Stimulated activated CD4-positive, alpha-beta T cell treated with anti-CD3 and anti-CD28 coated beads, TNF-alpha, amount 100 ng/mL, for 4 hours (primary cell): ENCODE results near the gene PCMTD2.

Experiments used
- DNase-seq, 3 experiments: peaks; one replicate each; pipeline ENCODE4 v3.0.0-alpha.2; 2020; ENCODE audit warnings: low read depth in 3 of 3

Gene PCMTD2

DNA sequence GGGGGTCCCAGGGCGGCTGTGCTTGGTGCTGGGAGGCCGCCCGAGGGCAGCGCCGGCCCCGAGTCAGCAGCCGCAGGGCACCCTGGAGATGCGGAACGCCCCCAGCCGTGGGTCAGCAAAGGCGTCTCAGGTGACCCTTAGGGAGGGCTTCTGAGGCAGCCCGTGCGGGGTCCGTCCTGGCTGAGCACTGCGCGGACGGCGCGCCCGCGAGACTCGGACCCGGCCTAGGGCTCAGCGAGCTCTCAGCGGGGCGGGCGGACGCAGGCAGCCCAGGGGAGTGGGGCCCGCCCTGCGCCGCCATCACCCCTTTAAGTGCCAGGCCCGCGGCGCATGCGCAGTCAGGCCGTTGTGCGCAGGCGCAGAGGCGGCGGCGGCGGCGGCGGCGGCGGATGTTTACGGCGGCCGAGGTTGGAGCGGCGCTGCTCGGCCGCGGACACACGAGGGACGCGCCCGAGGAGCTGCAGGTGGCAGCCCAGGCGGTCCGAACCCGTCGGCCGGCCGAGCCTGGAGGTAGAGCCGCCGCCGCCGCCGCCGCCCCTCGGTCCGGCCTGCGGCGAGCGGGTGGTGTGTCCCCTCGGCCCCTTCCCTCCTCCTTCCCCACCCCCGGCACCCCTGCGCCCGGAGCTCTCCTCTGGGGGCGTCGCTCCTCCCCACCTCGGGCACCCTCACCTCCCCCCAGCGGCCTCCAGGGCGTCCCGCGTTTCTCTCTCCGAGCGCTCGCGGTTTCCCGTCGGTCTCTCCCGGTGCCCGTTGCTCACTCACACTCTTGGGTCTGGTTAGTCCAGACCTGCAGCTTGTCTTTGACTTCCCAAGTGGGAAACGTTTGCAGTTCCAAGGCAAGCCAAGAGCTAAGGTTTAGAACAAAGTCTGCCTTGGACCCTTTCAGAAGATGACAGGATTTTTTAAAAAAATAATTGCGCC lies at the start of gene PCMTD2:
Gene PCMTD2 (plus strand): TSS at position 388 of the 921 bp plus-strand sequence. CDS start 4,218 bp downstream, outside the sequence.
- DNase-seq, result peak; percentile 71 to 76 (median 75)

DNA sequence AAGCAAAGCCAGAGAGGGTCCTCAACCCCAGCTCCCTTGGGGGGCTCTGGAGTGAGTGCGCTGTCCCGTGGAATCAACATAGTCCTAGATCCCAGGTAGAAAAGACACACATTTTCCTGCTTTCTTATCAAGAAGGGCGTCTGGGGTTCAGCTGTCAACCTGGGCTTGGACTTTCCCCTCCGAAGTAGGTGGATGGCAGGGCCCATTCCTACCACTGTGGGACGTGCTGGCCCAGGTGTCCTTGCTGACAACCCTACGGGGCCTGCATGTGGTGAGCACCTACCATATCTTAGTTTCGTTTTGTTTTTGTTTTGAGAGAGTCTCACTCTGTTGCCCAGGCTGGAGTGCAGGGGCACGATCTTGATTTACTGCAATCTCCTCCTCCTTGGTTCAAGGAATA lies 48.9 kb upstream of the PCMTD2 start:
- no peak for DNase-seq

DNA sequence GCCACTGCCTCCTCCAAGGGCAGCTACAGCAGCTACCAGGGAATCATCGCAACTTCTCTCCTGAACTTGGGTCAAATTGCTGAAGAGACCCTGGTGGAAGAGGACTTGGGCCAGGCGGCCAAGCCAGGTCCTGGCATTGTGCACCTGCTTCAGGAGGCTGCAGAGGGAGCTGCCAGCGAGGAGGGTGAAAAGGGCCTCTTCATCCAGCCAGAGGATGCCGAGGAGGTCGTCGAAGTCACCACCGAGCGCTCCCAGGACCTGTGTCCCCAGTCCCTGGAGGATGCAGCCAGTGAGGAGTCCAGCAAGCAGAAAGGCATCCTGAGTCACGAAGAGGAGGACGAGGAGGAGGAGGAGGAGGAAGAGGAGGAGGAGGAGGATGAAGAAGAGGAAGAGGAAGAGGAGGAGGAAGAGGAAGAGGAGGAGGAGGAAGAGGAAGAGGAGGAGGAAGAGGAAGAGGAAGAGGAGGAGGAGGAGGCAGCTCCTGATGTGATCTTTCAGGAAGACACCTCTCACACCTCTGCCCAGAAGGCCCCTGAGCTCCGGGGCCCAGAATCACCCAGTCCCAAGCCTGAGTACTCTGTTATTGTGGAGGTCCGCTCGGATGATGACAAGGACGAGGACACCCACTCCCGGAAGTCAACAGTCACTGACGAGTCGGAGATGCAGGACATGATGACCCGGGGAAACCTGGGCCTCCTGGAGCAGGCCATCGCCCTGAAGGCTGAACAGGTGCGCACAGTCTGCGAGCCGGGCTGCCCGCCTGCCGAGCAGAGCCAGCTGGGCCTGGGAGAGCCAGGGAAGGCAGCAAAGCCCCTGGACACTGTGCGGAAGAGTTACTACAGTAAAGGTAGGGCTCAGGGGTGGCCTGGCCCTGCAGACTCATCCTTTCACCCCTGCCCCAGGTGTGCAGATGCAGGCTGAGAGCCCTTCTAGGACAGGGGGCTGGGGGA lies 47.6 kb upstream of the PCMTD2 start:
- no peak for DNase-seq

DNA sequence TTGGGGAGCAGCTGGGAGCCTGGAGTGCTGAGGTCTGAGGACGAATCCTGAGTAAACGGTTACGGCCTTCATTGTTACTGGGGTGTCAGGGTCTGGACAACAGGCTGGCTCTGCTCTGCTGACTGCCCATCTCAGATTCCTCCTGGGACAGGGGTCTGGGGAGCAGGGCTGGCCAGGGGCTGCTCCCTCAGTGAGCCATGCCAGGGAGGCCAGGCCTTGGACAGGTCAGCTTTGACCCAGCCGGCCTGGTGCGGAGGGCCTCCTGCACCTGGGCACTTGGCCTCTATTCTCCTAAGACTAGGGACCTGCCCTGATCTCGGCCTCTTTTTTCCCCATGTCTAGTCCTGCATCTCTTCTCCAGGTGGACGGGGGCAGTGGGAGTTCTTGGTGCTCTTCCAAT lies 46.4 kb upstream of the PCMTD2 start:
- DNase-seq, result no peak

DNA sequence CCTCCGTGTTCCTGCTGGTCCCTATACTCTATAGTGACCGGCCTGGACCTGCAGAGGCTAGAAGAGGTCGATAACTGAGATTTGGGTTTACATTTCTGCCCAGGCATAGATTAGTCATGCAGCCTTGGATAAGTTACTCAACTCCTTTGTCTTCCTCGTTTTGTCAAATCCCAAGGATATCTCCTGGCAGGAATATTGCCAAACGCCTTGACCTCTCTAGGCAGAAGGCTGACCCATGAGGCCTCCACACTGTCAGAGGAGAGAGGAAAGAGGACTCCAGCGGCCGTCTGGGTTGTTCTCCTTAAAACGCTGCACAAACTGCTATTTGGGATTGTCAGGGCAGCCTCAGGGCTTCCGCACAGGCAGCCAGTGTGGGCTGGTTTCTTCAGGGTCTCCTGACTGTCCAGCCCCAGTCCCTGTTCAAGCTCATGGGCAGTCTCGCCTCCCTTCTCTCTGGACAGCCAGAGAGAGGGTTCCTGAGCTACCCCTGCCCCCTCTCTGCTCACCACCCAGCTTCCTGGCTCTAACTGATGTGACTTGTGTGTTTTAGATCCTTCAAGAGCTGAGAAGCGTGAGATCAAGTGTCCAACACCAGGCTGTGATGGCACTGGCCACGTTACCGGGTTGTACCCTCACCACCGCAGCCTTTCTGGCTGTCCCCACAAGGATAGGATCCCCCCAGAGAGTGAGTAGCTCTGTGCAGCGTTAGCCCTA lies 44.7 kb upstream of the PCMTD2 start:
- no peak for DNase-seq

DNA sequence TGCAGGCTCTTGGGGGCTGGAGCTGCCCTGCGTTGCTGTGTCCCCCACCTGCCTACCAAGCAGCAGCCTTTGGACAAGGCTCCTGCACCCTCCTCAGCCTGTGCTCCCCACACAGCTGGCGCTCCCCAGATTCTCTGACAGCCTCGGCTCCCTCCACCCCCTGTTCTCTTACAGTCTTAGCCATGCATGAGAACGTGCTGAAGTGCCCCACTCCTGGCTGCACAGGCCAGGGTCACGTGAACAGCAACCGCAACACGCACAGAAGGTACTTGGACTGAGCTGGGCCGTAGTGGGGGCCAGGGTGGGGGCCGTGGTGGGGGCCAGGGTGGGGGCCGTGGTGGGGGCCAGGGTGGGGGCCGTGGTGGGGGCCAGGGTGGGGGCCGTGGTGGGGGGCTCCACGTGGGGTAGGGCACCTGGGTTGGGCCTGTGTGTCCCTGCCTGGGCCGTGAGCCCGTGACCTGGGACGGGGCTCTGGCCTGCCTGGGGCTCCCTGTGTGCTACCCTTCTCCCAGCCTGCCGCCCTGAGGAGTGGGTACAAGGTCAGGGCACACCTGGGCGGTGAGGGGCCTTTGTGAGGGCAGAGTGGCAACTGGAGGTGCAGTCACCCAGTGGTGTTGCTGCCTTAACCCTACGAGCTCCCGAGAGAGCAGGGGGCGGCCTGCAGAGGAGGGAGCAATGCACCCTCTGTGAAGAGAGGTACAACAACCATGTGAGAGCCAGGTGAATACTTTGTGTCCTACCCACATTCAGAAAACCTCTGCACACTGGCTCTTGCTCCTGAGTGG lies 43.5 kb upstream of the PCMTD2 start:
- no peak for DNase-seq

DNA sequence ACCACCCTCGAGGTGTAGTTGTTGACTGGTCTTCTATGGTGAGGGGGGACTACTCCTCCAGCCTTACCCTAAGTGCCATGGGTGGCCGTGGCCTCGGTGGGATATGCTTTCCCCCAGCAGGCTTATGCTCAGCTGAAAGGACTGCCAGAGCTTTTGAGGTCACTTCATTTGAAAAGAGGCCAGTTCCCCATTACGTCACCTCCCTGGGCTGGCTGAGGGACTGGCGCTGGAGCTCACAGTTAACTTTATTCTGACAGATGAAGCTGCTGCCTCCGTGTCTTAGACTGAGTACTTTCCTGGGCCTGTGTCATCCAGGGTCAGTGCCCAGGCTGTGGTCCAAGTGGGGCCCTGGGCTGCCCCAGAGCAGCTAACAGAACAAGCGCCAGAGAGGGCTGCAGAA lies 42.8 kb upstream of the PCMTD2 start:
- DNase-seq, result no peak

DNA sequence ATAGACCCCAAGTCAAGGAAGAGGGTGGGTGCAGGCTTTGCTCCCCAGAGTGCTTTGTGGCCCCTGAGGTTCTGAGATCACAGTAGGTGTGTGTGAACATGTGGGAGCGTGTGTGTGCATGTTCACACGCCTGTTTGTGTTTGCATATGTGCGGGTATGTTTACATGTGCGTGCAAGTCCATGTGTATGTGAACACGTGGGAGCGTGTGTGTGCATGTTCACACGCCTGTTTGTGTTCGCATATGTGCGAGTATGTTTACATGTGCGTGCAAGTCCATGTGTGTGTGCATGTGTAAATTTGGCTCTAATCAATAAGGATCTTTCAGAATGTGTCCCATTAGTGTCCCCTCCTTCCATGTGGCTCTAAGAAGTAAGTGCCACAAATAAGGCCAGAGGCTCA lies 41.4 kb upstream of the PCMTD2 start:
- DNase-seq, result no peak

DNA sequence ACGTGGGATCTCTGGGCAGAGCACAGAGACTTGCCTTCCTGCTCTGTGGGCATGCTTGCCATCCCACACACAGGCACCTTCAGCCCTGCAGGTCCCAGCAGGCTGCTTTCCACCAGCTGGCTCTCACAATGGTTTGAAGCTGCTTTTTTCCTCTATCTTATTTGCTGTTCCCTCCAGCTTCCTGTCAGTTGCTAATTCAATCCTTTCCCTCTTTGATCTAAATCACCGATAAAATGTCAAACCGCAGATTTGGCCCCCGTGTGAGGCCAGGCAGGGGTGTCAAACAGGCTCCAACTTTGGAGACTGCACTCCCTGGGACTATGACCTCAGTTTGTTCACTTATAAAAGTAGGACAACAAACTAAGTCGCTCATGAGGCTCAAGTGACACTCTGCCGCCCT lies 40.6 kb upstream of the PCMTD2 start:
- no peak for DNase-seq

DNA sequence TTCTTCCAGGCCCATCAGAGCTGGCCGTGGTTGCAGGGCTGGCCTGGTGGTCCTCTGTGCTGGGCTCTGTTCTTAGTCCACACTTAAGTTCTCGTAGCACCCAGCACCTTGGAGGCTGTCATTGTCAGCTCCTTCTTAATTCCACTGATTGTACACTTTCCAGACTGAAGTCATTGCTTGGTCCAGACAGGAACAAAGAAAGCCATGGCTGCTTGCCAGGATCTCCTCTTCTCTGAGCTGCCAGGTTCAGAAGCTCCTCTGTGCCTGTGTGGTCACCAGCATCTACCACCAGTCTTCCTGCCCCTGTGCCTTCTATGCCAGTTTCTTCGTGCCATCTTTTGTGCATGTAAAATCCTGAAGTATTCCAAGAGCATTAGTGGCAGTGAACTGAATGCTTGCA lies 39.5 kb upstream of the PCMTD2 start:
- DNase-seq, result no peak

DNA sequence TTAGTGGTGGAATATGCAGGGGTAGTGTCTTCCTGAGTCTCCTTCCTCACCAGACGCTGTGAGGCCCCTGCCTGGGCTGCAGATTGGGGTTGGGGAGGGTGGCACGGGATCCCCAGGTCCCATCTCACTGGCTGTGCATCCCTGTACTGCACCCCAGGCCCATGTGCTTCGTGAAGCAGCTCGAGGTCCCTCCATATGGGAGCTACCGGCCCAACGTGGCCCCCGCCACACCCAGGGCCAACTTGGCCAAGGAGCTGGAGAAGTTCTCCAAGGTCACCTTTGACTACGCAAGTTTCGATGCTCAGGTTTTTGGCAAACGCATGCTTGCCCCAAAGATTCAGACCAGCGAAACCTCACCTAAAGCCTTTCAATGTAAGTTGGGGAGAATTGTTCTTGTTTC lies 38.6 kb upstream of the PCMTD2 start:
- no peak for DNase-seq

DNA sequence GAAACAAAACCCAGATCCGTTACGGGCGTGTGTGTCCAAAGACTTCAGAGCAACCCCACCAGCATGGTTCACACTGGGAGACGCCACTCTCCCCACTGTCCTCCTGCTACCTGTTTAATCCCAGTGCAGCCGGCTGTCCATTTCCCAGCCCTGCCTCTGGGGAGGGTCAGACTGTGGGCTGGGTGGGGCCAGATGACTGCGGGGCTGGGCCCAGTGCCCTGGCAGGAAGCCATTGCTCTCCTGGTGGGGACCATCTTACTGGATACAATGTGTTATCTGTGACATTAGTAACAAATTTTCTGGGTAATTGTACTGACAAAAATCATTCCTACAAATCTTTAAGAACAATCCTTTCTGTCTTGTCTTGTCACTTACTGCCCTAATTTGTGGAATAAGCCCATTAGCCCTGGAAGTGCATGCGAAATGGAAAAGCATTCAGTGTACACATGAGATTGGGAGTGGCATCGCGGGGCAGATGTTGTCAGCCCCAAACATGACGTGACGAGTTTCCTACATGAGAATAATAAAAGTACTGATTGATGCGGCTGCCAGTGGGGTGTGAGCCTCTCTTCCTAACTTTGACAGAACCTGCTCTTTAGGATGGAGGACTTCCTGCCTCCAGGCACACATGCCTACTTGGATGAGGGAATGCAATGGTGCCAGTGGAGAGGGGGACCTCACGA lies 37.9 kb upstream of the PCMTD2 start:
- DNase-seq, result no peak

DNA sequence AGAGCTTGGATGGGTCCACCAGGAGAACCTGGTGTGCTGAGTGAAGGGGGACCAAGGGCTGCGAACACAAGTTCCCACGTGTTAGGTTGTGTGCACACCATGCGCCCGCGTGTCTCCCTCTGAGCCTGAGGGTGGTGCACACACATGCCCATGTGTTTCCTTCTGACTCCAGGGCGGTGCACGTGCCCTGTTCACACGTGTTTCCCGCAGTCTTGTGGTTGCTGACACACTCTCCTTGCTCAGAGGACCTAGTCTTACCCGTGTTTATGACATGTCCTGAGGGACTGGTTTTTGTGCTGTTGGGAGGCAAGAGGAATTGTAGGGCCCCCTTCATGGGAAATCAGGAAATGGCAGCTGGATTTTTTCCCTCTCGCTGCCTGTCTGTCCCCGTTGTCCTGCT lies 36.3 kb upstream of the PCMTD2 start:
- no peak for DNase-seq

DNA sequence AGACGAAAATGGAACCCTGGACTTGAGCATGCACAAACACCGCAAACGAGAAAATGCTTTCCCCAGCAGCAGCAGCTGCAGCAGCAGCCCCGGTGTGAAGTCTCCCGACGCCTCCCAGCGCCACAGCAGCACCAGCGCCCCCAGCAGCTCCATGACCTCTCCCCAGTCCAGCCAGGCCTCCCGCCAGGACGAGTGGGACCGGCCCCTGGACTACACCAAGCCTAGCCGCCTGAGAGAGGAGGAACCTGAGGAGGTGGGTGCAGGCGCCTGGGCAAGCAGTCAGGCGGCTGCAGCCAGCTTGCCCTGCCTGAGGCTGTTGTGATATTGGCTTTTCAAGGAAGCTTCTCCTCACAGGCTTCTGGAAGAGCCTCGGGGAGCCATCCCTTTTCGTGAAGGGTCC lies 35.8 kb upstream of the PCMTD2 start:
- no peak for DNase-seq

DNA sequence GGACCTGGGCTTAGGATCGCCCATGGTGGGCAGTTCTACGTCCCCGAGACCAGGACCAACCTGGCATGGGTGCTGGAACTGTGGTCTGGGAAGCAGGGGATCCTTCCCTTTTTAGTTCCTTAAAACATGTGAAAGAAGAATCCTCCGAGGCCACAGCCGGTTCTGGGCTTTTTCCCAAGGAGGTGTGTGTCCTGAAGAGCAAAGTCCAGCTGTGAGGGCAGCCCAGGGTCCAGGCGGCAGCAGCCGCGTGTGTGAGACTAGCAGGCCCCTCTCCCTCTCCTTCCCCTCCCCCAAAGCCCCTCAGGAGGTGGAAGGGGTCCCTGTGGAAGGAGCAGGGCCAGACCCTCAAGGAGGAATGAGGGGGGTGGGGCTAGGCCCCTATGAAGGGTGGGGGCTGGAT lies 35.1 kb upstream of the PCMTD2 start:
- no peak for DNase-seq

DNA sequence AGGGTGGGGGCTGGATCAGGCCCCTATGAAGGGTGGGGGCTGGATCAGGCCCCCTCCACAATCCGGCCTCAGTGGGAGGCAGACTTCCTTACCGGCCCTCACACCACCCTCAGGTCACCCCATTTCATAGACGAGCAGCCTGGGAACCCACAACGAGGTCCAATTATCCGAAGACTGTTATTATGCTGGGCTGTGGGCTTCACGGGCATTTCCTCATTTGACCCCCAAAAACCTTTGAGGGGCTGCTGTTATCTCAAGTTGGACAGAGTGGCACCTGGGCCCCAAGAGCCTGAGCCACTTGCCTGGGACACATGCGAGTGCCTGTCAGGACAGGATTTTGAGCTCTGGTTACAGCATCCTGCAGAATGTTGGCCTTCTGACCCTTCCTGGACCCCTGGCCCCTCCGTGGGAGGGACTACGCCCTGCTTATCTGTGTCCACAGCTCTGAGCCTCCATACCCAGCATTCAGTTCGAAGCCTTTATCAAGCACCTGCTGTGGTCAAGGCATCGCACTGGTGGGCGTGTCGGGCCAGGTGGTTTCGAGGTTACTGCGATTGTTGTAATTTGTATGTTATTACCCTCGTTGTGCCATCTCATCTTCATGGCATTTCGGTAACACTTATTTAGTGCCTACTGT lies 34.5 kb upstream of the PCMTD2 start:
- DNase-seq, result no peak

DNA sequence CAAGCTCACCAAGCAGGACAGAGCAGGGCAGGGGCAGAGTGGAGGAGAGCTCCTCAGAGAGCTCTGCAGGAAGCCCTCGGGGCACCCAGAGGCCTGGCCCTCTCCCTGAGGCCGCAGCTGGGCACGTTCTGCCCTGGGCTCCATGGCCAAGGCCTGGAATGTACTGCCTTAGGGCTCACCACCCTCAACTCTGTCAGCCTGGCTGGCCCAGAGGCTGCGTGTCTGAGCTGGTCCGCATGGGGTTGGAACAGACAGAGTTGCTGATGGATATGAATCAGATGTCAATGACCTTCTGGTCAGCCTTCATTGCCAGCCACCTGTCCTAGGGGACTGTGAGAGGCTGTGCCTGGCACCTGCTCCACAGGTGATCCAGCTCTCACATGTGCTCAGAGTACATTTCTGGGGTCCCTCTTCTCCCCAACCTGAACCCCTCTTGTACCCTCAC lies 33.2 kb upstream of the PCMTD2 start:
- DNase-seq, result no peak

DNA sequence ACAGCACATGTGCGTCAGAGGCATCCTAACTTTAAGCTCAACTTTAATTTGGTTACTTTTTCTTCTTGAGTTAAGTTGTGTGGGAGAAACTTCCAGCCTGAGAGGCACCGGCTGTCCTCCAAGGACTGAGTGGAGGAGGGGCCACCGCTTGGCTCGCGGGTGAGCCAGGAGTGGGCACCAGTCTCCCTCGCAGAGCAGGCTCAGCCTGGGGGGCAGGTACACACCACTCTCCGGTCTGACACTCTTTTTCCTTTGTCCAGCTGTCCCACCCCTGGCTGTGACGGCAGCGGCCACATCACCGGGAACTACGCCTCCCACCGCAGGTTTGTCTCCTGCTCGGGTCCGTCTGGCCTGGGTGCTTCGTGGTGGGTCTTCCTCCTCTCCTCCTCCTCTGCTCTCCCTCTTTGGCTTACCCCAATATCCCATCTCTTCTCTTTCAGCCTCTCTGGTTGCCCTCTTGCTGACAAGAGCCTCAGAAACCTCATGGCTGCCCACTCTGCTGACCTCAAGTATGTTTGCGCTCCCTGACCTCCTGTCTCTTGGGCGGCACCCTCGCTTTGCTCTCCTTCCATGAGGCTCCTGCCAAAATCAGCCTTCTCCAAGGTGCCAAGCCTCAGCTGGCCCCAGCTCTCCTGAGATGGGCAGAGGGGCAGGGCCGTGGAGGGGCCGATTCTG lies 32.6 kb upstream of the PCMTD2 start:
- no peak for DNase-seq

DNA sequence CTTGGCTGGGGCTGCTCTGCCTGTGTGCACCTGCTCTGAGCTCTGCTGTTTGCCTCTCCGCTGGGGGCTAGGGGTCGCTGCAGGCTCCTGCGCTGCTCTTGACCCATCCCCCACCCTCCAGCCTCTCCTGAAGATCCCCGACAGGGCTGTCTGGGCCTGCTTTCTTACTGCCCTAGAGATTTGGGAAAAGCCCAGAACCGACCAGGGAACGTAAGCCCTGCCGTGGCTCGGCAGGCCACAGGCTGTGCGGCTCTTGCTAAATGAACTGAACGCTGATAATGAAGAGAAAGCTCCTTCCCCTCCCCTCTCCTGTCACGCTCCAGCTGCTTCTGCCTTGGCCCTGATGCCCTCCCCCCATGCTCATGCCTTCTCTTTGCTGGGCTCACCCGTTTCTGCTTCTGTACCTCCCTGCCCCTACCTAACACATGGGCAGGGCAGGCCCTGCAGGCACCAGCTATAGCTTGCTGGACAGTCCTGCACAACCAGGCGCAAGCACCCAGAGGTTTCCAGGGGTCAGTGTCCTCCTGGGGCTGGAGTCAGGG lies 32.0 kb upstream of the PCMTD2 start:
- no peak for DNase-seq
